GM12878 (cell line): ENCODE measurements around the gene RAB4B. TPM values are rescaled to one million over a fixed set of nuclear protein-coding genes. Genes with fewer than 3 reads are reported as not detected.

Source experiments
- ATAC-seq: fragments of 200-7000 bp; cut with Tn5 transposase; 3 replicates; pipeline ENCODE4 v1.9.1; 2020; ENCODE audit warnings: mild to moderate bottlenecking, moderate library complexity
- BruUV-seq: library from RNA; stranded (reverse); fragments of 400-500 nt; replicated peaks from 2 replicates; lab custom pipeline; 2021; lab: Mats Ljungman, UMichigan
- CTCF ChIA-PET: fragments of 300-600 bp; sonication (Branson Sonifier 250); formaldehyde crosslinking; extraction: SDS; loops from one replicate; lab custom pipeline; 2021; ENCODE audit warnings: inconsistent platforms; lab: Yijun Ruan, JAX
- POLR2A ChIA-PET: fragments of 350-600 bp; formaldehyde crosslinking; extraction: SDS; loops from one replicate; lab custom pipeline; 2021; ENCODE audit warnings: inconsistent platforms; lab: Charles Lee
- RAD21 ChIA-PET: fragments of 300-600 bp; sonication (Branson Sonifier 250); formaldehyde crosslinking; loops from one replicate; lab custom pipeline; 2023; ENCODE audit warnings: antibody characterized with exemption; ENCODE audit not compliant: unreplicated experiment; lab: Charles Lee
- SMC1A ChIA-PET: fragments of 300-600 bp; sonication (Branson Sonifier 250); formaldehyde crosslinking; loops from one replicate; lab custom pipeline; 2023; ENCODE audit not compliant: unreplicated experiment, uncharacterized antibody; lab: Charles Lee
- DNase-seq: peaks from one replicate; pipeline ENCODE4 v3.0.0-alpha.2; 2011; ENCODE audit warnings: low read depth, low spot score
- FAIRE-seq: peaks from 3 replicates; lab custom pipeline; 2011; peaks lifted over from hg19 to GRCh38; lab: Jason Lieb, UNC
- H2AFZ ChIP-seq: 2 replicates; pipeline ENCODE4 v1.6.0; 2011; ENCODE audit warnings: low read depth, low read length, control low read depth; ENCODE audit not compliant: control insufficient read depth
- H3K27ac ChIP-seq: 2 replicates; pipeline ENCODE4 v1.5.1; 2011; ENCODE audit warnings: control low read depth; ENCODE audit not compliant: control insufficient read depth, insufficient read depth
- H3K27me3 ChIP-seq, 2 experiments: replicated peaks in 1 of 2; 2 replicates each; pipeline versions ENCODE4 v1.6.0 to v1.6.1; 2011; ENCODE audit warnings: low read length in 1 of 2; ENCODE audit not compliant: control insufficient read depth in 2 of 2, insufficient read depth in 2 of 2
- H3K36me3 ChIP-seq, 2 experiments: 2 replicates each; pipeline ENCODE4 v1.5.1; 2011; ENCODE audit warnings: low read length in 1 of 2; ENCODE audit not compliant: control insufficient read depth in 2 of 2, insufficient read depth in 2 of 2
- H3K4me1 ChIP-seq: 2 replicates; pipeline ENCODE4 v1.6.1; 2011; ENCODE audit warnings: mild to moderate bottlenecking, low read length, moderate library complexity, mixed read lengths; ENCODE audit not compliant: control insufficient read depth, insufficient read depth
- H3K4me2 ChIP-seq: 2 replicates; pipeline ENCODE4 v1.6.0; 2011; ENCODE audit warnings: control low read depth; ENCODE audit not compliant: control insufficient read depth, insufficient read depth
- H3K4me3 ChIP-seq: fragments of 200-600 bp; sonication (generic); 2 replicates; pipeline ENCODE4 v1.5.1; 2016
- H3K79me2 ChIP-seq: 2 replicates; pipeline ENCODE4 v1.6.0; 2011; ENCODE audit warnings: low read length; ENCODE audit not compliant: control insufficient read depth, insufficient read depth
- H3K9ac ChIP-seq: 2 replicates; pipeline ENCODE4 v1.8.0; 2011; ENCODE audit warnings: low read length, control low read depth, mixed read lengths; ENCODE audit not compliant: control insufficient read depth, insufficient read depth
- H3K9me3 ChIP-seq: replicated peaks from 3 replicates; pipeline ENCODE4 v1.5.1; 2011; ENCODE audit warnings: mild to moderate bottlenecking, low read length; ENCODE audit not compliant: control insufficient read depth, insufficient read depth
- H4K20me1 ChIP-seq: 2 replicates; pipeline ENCODE4 v1.6.0; 2011; ENCODE audit not compliant: control insufficient read depth, insufficient read depth
- E2F8 ChIP-seq: fragments of 450-650 bp; IDR thresholded peaks from 2 replicates; pipeline ENCODE4 v1.6.1; 2018; ENCODE audit warnings: mild to moderate bottlenecking, low read depth, moderate library complexity; ENCODE audit not compliant: partially characterized antibody
- EP300 ChIP-seq, 2 experiments: fragments of 150-350 bp in 1 of 2; IDR thresholded peaks; 2 replicates each; pipeline ENCODE4 v1.6.1; 2011 to 2012; ENCODE audit warnings: low read depth in 2 of 2, low read length in 2 of 2, borderline replicate concordance in 1 of 2, improper control_type of control experiment in 1 of 2, inconsistent platforms in 1 of 2; ENCODE audit not compliant: control insufficient read depth in 1 of 2
- HCFC1 ChIP-seq: fragments of 150-350 bp; IDR thresholded peaks from 2 replicates; pipeline ENCODE4 v1.6.1; 2014; ENCODE audit warnings: low read length
- RAD21 ChIP-seq: IDR thresholded peaks from 2 replicates; pipeline ENCODE4 v1.6.1; 2011; ENCODE audit warnings: mild to moderate bottlenecking, low read depth, low read length, moderate library complexity; ENCODE audit not compliant: insufficient read depth
- RCOR1 ChIP-seq: conservative IDR thresholded peaks from 2 replicates; pipeline ENCODE4 v1.6.1; 2012; ENCODE audit warnings: low read depth, low read length, improper control_type of control experiment
- SRF ChIP-seq, 2 experiments: IDR thresholded peaks; 2 replicates each; pipeline ENCODE4 v1.6.1; 2011; ENCODE audit warnings: low read depth in 2 of 2, low read length in 2 of 2, mild to moderate bottlenecking in 1 of 2, moderate library complexity in 1 of 2
- WGBS: methylation state at CpG from one replicate; pipeline ENCODE4 v1.1.6; 2016; ENCODE audit warnings: low lambda C conversion rate; ENCODE audit not compliant: insufficient replicate concordance, insufficient coverage; ENCODE audit errors: missing lambda C conversion rate; 5-methylcytosine and 5-hydroxymethylcytosine counted together
- in situ Hi-C: fragments of 300-500 bp; cut with MboI; formaldehyde crosslinking; loops from 9 replicates; pipeline ENCODE4 v1.14.3; 2018; ENCODE audit warnings: mixed read lengths
- intact Hi-C: fragments of 100-400 bp; cut with micrococcal nuclease; formaldehyde crosslinking; loops from one replicate; pipeline ENCODE4 v1.14.2; 2022; ENCODE audit not compliant: unreplicated experiment
- polyA plus RNA-seq, 11 experiments: library from polyadenylated mRNA; depleted of rRNA in 4 of 11; unstranded in 6 of 11; stranded (reverse) in 5 of 11; fragments of >200 nt; fragmentation: Nextera tagmentation in 4 of 11; fragmentation: Illumina TruSeq in 1 of 11; extraction: Ambion mirVana in 4 of 11; extraction: Trizol in 1 of 11; gene quantifications; 1 replicate in 1 of 11; 2 replicates in 10 of 11; pipeline versions ENCODE4 v1.2.1 to v1.2.3, GENCODE V29; 2011 to 2016; ENCODE audit warnings: inconsistent platforms in 2 of 11, missing spikeins in 2 of 11, low read depth in 1 of 11
- total RNA-seq, 4 experiments: library from RNA; depleted of rRNA in 3 of 4; stranded (reverse); fragments of >200 nt in 3 of 4; fragmentation: Illumina TruSeq in 1 of 4; extraction: Trizol in 1 of 4; gene quantifications; 2 replicates each; pipeline versions ENCODE4 v1.2.1 to v1.2.3, GENCODE V29; 2013 to 2021
- TF ChIP-seq, protein P1 (sequence below): fragments of 450-650 bp; IDR thresholded peaks from 2 replicates; pipeline ENCODE4 v1.6.1; 2018; ENCODE audit warnings: borderline replicate concordance, mild to moderate bottlenecking; ENCODE audit not compliant: partially characterized antibody
- TF ChIP-seq, protein P2 (sequence below): fragments of 450-650 bp; conservative IDR thresholded peaks from 2 replicates; pipeline ENCODE4 v1.6.1; 2017; ENCODE audit warnings: mild to moderate bottlenecking, moderate library complexity
- TF ChIP-seq, protein P3 (sequence below): IDR thresholded peaks from 2 replicates; pipeline ENCODE4 v1.6.1; 2012; ENCODE audit warnings: mild to moderate bottlenecking, low read depth, low read length

Gene RAB4B
- total and polyA plus RNA-seq, 10 of the 15 experiments (the other 5 are each of a cell fraction or from before 2014, with no cell fraction given) = 0.60 to 51.5 (median 27.7) TPM

DNA sequence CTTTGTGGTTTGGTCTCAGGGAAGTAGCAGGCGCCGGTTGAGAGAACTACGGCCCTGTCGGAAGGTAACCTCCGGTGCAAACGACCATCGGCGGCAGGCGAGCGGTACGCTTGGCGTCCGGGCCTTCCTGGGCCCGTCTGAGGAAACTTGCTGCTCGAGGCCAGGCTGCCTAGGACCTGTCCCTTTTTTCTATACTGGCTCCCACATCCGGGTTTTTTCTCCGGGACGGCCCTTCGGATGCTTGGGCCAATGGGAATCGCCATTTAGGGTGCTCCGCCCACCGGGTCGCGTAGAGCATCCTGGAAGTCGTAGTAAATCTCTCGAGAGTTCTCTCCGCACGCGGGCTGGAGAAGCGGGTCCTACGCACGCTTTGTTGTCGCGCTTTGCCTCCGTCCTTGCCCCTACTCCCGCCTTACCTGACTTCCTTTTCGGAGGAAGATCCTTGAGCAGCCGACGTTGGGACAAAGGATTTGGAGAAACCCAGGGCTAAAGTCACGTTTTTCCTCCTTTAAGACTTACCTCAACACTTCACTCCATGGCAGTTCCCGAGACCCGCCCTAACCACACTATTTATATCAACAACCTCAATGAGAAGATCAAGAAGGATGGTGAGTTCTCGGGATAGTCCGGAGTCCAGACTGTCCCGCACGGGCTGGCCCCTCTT, 27.0 kb upstream of the RAB4B start, which contains the start of gene SNRPA:
Gene SNRPA (plus strand): TSS at position 330 of the 664 bp plus-strand sequence. CDS start 206 bp downstream, at position 536.
- H3K9me3 ChIP-seq = no peaks in the 10 kb centered on the region
- WGBS = under 1% methylated on average over 46 of the region's 46 CpGs
- SMC1A ChIA-PET = interaction anchor here (0.9 to 13.2 kb wide), 8 partner anchors 9 to 88 kb away, joined by 3 to 256 read pairs (median 10); partner anchors contain the start of genes COQ8B, EGLN2, ITPKC and MIA
- peaks cover 73% of the 10 kb centered on the region for H3K79me2 ChIP-seq
- H3K4me2 ChIP-seq = peak within 1 kb of the TSS; percentile 88
- H3K36me3 ChIP-seq = peaks cover 0 to 7% of the 10 kb centered on the region in 2 experiments; a peak in 1 of 4 replicates
- no TSS peak for BruUV-seq
- RAD21 ChIA-PET = interaction anchor here (0.8 to 16.3 kb wide), 13 partner anchors 25 to 513 kb away, joined by 3 to 291 read pairs (median 8); partner anchors contain the start of genes COQ8B, EGLN2, ITPKC and MIA
- CTCF ChIA-PET = interaction anchor here (0.6 to 9.0 kb wide), 9 partner anchors 26 to 802 kb away, joined by 3 to 72 read pairs (median 5); partner anchors contain the start of genes COQ8B, EGLN2, ITPKC and RAB4B
- POLR2A ChIA-PET = interaction anchor here (0.6 to 9.5 kb wide), 13 partner anchors 9 to 308 kb away, joined by 3 to 331 read pairs (median 6); partner anchors contain the start of genes COQ8B, EGLN2, ITPKC and MIA
- DNase-seq (peak; percentile 92), ATAC-seq (peak; percentile 81), FAIRE-seq (no peak)
- H3K27me3 ChIP-seq = no peaks in the 10 kb centered on the region
- H4K20me1 ChIP-seq = peaks cover 7% of the 10 kb centered on the region
- H3K9ac ChIP-seq = peak within 1 kb of the TSS; percentile 99
- H3K27ac ChIP-seq = peak within 1 kb of the TSS; percentile 98
- in situ Hi-C loops = no loop called here
- peak within 1 kb of the TSS; percentile 73 for H2AFZ ChIP-seq
- intact Hi-C loops = loop anchor here (1.0 to 5.0 kb wide), 4 partner anchors 26 to 89 kb away; partner anchors contain the start of genes COQ8B and ITPKC
- H3K4me1 ChIP-seq = peaks cover 24% of the 10 kb centered on the region
- H3K4me3 ChIP-seq = peak within 1 kb of the TSS; percentile 94
- TF ChIP-seq, protein P1, sequence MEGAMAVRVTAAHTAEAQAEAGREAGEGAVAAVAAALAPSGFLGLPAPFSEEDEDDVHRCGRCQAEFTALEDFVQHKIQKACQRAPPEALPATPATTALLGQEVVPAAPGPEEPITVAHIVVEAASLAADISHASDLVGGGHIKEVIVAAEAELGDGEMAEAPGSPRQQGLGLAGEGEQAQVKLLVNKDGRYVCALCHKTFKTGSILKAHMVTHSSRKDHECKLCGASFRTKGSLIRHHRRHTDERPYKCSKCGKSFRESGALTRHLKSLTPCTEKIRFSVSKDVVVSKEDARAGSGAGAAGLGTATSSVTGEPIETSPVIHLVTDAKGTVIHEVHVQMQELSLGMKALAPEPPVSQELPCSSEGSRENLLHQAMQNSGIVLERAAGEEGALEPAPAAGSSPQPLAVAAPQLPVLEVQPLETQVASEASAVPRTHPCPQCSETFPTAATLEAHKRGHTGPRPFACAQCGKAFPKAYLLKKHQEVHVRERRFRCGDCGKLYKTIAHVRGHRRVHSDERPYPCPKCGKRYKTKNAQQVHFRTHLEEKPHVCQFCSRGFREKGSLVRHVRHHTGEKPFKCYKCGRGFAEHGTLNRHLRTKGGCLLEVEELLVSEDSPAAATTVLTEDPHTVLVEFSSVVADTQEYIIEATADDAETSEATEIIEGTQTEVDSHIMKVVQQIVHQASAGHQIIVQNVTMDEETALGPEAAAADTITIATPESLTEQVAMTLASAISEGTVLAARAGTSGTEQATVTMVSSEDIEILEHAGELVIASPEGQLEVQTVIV = peak; percentile 27
- TF ChIP-seq RAD21 (no peak), SRF (IDR thresholded peaks at IDR 0.05; ENCODE audit: low read depth in 2 of 2, low read length in 2 of 2) (0 out of 4 replicates have a peak, but pooled peaks of 1 of the 2 experiments have one; percentile 11), EP300 (IDR thresholded peaks at IDR 0.05; ENCODE audit: borderline replicate concordance in 1 of 2, control insufficient read depth in 1 of 2, low read depth in 2 of 2, low read length in 2 of 2) (0 out of 4 replicates have a peak, but pooled peaks of 1 of the 2 experiments have one; percentile 14), RCOR1 (no peak), HCFC1 (peak; percentile 80), E2F8 (no peak)
- TF ChIP-seq, protein P2, sequence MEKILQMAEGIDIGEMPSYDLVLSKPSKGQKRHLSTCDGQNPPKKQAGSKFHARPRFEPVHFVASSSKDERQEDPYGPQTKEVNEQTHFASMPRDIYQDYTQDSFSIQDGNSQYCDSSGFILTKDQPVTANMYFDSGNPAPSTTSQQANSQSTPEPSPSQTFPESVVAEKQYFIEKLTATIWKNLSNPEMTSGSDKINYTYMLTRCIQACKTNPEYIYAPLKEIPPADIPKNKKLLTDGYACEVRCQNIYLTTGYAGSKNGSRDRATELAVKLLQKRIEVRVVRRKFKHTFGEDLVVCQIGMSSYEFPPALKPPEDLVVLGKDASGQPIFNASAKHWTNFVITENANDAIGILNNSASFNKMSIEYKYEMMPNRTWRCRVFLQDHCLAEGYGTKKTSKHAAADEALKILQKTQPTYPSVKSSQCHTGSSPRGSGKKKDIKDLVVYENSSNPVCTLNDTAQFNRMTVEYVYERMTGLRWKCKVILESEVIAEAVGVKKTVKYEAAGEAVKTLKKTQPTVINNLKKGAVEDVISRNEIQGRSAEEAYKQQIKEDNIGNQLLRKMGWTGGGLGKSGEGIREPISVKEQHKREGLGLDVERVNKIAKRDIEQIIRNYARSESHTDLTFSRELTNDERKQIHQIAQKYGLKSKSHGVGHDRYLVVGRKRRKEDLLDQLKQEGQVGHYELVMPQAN = peak; percentile 89
- TF ChIP-seq, protein P3, sequence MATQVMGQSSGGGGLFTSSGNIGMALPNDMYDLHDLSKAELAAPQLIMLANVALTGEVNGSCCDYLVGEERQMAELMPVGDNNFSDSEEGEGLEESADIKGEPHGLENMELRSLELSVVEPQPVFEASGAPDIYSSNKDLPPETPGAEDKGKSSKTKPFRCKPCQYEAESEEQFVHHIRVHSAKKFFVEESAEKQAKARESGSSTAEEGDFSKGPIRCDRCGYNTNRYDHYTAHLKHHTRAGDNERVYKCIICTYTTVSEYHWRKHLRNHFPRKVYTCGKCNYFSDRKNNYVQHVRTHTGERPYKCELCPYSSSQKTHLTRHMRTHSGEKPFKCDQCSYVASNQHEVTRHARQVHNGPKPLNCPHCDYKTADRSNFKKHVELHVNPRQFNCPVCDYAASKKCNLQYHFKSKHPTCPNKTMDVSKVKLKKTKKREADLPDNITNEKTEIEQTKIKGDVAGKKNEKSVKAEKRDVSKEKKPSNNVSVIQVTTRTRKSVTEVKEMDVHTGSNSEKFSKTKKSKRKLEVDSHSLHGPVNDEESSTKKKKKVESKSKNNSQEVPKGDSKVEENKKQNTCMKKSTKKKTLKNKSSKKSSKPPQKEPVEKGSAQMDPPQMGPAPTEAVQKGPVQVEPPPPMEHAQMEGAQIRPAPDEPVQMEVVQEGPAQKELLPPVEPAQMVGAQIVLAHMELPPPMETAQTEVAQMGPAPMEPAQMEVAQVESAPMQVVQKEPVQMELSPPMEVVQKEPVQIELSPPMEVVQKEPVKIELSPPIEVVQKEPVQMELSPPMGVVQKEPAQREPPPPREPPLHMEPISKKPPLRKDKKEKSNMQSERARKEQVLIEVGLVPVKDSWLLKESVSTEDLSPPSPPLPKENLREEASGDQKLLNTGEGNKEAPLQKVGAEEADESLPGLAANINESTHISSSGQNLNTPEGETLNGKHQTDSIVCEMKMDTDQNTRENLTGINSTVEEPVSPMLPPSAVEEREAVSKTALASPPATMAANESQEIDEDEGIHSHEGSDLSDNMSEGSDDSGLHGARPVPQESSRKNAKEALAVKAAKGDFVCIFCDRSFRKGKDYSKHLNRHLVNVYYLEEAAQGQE = no peak
